ENCODE data around the gene HLCS. TPM values are rescaled to one million over a fixed set of nuclear protein-coding genes. Genes with fewer than 3 reads are reported as not detected.

The HLCS gene
- polyA plus RNA-seq, 5 donors = 13.1 to 20.3 (median 15.9) TPM

- no peak for DNase-seq
These were observed 261.4 kb downstream of the HLCS start for GRCh38 chr21:36704958-36705678.

DNA sequence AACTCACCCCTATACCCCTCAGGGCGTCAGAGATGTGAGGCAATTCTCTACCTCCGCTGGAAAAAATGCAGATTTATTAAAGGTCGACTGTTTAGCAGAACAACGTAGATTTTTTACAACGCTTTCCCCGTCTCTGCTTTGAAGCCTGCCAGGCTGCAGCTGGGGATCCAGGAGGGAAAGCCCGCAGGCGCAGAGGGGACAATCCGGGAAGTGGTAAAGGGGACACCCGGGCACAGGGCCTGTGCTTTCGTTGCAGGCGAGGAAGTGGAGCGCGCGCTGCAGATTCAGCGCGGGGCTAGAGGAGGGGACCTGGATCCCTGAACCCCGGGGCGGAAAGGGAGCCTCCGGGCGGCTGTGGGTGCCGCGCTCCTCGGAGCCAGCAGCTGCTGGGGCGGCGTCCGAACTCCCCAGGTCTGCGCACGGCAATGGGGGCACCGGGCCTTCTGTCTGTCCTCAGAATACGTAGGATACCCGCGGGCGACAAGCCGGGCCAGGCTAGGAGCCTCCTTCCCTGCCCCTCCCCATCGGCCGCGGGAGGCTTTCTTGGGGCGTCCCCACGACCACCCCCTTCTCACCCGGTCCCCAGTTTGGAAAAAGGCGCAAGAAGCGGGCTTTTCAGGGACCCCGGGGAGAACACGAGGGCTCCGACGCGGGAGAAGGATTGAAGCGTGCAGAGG, 262.1 kb downstream of the HLCS start:
- no peak for DNase-seq

DNA sequence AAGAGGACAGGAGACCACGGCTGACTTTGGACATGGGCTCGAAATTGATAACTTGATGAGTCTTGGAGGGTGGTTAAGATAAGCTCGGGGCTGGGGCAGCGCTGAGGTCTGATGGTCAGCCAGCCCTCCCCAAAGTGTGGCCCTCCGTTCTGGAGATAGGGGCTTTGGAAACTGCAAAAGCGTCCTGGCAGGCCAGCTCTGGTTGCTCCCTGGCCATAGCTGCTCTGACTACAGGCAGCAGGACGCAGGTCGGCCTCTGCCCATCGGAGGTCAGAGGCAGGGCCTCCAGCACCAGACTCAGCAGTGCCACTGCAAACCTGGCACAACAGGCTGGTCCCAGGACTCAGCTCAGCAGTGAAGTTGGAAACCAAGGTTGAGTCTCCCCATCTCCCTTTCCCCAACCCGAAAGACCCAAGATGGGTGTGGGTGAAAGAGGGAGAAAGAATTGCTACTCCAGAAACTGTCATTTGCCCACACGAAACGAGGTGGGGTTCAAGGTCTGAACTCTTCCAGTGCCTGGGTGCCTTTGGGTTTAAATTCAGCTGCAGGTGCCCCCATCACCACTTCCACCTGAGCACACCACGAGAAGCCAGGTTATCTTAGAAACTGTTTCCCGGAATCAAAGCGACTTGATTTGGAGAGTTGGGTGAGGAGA, 262.7 kb downstream of the HLCS start:
- DNase-seq = no peak

- DNase-seq = no peak
These were observed 263.3 kb downstream of the HLCS start for GRCh38 chr21:36703123-36703522.

DNA sequence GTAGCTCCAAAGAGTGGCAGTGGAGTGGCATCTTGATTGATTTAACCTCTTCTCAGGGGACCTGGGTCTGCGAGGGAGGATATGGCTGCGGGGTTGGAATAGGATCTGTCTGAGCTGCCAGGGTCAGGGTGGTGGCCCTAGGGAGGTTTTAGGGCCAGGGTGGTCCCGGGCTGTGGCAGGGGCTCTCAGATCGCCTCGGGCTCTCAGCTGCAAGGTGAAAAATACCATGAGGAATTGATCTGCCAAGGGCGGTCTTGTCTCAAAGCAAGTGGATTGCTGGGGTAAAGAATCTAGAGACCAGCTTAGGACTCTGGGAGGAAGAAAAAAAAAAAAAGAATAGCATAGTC, 263.9 kb downstream of the HLCS start:
- DNase-seq = no peak

- DNase-seq = no peak
These were observed 264.5 kb downstream of the HLCS start for GRCh38 chr21:36701756-36702621.

DNA sequence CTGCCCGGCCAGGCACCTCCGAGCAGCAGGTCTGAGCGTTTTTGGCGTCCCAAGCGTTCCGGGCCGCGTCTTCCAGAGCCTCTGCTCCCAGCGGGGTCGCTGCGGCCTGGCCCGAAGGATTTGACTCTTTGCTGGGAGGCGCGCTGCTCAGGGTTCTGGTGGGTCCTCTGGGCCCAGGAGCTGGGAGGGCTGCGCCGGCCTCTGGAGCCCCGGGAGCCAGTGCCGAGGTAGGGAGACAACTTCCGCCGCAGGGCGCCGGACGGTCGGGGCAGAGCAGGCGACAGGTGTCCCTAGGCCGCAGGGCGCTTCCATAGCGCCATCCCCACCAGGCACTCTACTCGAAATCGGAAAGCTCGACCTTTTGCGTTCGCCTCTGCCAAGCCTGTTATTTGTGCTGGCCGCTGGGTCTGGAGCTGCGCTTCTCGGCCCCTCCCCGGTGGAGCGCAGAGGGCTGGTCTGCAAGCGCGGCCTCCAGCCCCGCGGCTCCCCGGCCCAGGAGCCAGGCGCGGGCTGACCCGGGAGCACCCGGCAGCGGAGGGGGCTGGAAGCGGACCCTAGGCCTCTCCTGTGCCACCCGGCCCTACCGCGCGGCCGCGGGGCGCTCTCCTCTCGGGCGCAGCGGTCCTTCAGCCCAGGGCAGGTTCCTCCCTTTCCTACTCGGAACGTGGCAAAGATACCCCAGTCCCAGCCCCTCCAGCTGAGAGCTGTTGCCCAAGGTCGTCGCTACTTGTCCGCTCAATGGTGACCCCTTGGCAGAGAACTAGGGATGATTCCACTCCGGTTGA, 265.3 kb downstream of the HLCS start:
- DNase-seq = no peak

Other genes with a start within 250 kb of the HLCS start
- 1 to 10 TPM; 1.4 to 2.9 (median 1.9) TPM for gene RIPPLY3, start 40.0 kb upstream of the HLCS start, polyA plus RNA-seq (ENCODE audit: insufficient read depth in 1 of 5, insufficient read length in 5 of 5, low replicate concordance in 1 of 5)
- 10 to 100 TPM; 20.9 to 26.1 (median 23.0) TPM for gene PIGP, start 106.4 kb upstream of the HLCS start, polyA plus RNA-seq (ENCODE audit: insufficient read depth in 1 of 5, insufficient read length in 5 of 5, low replicate concordance in 1 of 5)
- 100 to 1,000 TPM; 130 to 210 (median 209) TPM for gene TTC3, start 106.6 kb upstream of the HLCS start, polyA plus RNA-seq (ENCODE audit: insufficient read depth in 1 of 5, insufficient read length in 5 of 5, low replicate concordance in 1 of 5)